Measurements from ENCODE around the gene ILF2. TPM values are rescaled to one million over a fixed set of nuclear protein-coding genes. Genes with fewer than 3 reads are reported as not detected.
"Not testable (repeated sequence)": the region's sequence is repeated elsewhere in the genome, so short reads cannot be mapped to it uniquely, and the experiment has no call there.

ILF2 gene
- total RNA-seq, 1 experiment from 2014 or later, result 716 TPM

DNA sequence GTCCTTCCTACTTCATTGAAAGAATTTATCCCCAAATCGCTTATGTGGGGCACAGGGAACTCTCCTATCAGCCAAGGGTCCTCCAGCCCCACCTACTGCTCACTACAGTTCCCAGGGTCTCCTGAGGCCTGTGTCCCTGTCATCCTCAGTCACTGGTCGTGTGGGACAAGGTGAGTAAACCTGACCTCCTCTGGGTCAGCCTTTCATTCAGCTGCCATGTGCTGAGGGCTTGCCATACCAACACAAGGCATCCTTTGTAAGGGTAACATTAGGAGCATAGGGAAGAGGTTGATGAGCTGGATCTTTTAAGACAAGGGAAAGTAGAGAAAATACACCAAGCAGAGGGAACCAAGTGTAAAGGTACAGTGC is 23.5 kb downstream of the ILF2 start:
- H3K27me3 ChIP-seq (ENCODE audit: control insufficient read depth, insufficient read depth, low read length), result no peaks in the 10 kb centered on the region
- DNase-seq, result no peak
- no peak overlapping the region for H3K4me3 ChIP-seq (ENCODE audit: insufficient read depth, low read depth, low read length)
- H3K36me3 ChIP-seq (replicated peaks; ENCODE audit: control insufficient read depth, insufficient read depth, low read length), result peaks cover 23% of the 10 kb centered on the region

DNA sequence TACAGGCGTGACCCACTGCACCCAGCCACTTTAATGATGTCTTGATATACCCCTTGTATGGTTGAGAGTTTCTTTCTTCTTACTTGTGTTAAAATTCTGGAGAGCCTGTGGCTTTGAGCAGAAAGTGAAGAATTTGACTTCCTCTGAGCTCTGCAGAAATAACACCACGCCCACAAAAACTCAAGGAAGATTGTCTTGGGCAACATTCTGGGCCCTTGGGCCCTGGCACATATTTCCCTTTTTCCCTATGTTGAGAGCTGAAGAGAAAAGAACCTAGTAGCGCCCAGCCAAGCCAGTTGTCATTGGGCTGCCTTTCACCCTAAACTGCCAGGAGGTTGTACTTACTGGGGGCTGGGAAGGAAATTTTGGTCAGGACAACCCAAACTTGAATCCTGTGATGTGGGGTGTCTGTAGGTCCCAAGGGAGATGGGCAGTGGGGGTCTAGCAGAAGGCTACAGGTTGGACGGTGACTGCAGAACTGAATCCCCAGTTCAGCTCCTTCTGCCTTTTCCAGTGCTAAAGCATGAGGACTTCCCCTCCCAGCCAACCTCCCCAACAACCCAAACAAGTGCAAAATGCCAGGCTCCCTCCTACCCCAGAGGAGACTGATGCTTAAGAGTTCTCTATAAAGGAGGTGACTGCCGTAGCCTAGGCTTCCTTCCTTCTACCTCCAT is 24.0 kb downstream of the ILF2 start:
- Histone ChIP-seq H3K27me3 (ENCODE audit: control insufficient read depth, insufficient read depth, low read length) (no peaks in the 10 kb centered on the region), H3K36me3 (replicated peaks; ENCODE audit: control insufficient read depth, insufficient read depth, low read length) (peaks cover 28% of the 10 kb centered on the region), H3K4me3 (ENCODE audit: insufficient read depth, low read depth, low read length) (no peak overlapping the region)
- DNase-seq, result no peak

DNA sequence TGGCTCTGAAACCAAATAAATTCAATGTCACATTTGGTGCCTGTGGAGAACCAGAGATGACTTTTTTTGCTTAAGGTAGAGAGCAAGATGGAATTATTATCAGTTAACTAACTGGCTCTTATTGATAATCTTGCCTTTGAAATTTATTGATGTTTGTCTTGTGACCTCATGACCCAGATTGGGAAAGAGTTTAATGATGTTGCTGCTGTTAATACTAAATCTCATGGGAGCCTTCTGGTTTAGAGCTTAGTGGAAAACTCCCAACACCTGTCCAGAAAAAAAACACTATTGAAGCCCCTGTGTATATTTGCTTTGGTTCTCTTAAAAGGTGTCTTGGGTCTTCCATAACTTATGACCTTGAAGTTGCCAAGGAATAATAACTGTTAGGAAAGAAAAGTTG is 27.0 kb downstream of the ILF2 start:
- DNase-seq, result no peak
- H3K36me3 ChIP-seq (replicated peaks; ENCODE audit: control insufficient read depth, insufficient read depth, low read length), result peaks cover 45% of the 10 kb centered on the region

DNA sequence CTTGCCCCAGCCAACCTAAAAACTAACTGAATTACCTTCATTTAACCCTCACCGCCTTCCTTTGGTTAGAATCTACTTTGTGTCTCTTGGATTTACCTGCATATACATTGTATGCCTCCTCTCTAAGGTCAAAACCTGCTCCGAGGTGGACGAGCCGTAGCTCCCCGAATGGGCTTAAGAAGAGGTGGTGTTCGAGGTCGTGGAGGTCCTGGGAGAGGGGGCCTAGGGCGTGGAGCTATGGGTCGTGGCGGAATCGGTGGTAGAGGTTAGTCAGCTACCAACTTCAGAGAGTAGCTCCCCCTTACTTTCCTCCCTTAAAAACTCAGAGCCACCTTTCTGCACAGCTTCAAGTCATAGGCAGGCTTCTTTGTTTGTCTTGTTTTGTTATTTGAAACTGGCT is 27.7 kb downstream of the ILF2 start:
- Histone ChIP-seq H3K36me3 (replicated peaks; ENCODE audit: control insufficient read depth, insufficient read depth, low read length) (peaks cover 49% of the 10 kb centered on the region), H3K27me3 (ENCODE audit: control insufficient read depth, insufficient read depth, low read length) (no peaks in the 10 kb centered on the region), H3K4me3 (ENCODE audit: insufficient read depth, low read depth, low read length) (no peak overlapping the region)
- no peak for DNase-seq

More for the DNA sequence above, 27.0 kb downstream of the ILF2 start:
- Histone ChIP-seq H3K4me3 (ENCODE audit: insufficient read depth, low read depth, low read length) (no peak overlapping the region), H3K27me3 (ENCODE audit: control insufficient read depth, insufficient read depth, low read length) (no peaks in the 10 kb centered on the region)

DNA sequence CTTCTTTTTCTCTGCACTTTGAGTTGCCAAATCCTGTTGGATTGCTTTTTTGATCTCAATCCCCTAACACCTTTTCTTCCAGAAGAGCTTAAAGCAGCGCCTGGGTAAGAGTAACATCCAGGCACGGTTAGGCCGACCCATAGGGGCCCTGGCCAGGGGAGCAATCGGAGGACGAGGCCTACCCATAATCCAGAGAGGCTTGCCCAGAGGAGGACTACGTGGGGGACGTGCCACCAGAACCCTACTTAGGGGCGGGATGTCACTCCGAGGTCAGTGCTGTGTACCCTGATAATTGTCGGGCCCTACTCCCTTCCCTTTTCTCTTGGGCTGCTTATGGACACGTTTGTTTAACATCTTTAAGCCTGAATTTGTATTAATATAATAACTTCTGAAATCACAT is 28.6 kb downstream of the ILF2 start:
- no peaks in the 10 kb centered on the region for H3K27me3 ChIP-seq (ENCODE audit: control insufficient read depth, insufficient read depth, low read length)
- H3K4me3 ChIP-seq (ENCODE audit: insufficient read depth, low read depth, low read length), result no peak overlapping the region
- H3K36me3 ChIP-seq (replicated peaks; ENCODE audit: control insufficient read depth, insufficient read depth, low read length), result peaks cover 55% of the 10 kb centered on the region
- no peak for DNase-seq

DNA sequence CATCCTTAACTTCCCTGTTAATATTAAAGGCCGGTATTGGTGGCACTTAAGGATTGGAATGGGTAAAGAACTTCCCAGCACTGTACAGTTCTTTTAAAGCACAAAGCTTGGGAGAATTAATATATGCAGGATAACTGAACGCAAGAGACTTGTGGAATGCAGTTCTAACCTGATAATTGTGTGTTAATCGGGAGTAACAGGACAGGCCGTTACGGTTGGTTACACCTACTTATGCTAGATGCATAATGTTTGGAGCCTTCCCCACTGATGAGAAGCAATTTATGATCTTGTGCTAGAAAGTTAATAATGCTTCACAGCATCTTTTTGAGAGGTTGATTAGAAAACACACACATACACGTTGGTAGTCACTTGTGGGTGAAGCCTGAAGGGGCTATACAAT is 29.9 kb downstream of the ILF2 start:
- Histone ChIP-seq H3K36me3 (replicated peaks; ENCODE audit: control insufficient read depth, insufficient read depth, low read length) (peaks cover 64% of the 10 kb centered on the region), H3K4me3 (ENCODE audit: insufficient read depth, low read depth, low read length) (no peak overlapping the region), H3K27me3 (ENCODE audit: control insufficient read depth, insufficient read depth, low read length) (no peaks in the 10 kb centered on the region)
- no peak for DNase-seq

DNA sequence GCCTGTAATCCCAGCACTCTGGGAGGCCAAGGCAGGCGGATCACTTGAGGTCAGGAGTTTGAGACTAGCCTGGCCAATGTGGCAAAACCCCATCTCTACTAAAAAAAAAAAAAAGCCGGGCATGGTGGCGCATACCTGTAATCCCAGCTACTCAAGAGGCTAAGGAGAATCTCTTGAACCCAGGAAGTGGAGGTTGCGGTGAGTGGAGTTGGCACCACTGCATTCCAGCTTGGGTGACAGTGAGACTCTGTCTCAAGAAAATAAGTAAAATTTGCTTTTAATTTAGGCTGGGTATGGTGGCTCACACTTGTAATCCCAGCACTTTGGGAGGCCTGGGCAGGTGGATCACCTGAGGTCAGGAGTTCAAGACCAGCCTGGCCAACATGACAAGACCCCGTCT is 30.6 kb downstream of the ILF2 start:
- H3K36me3 ChIP-seq (replicated peaks; ENCODE audit: control insufficient read depth, insufficient read depth, low read length), result peaks cover 60% of the 10 kb centered on the region
- not testable (repeated sequence) for DNase-seq; H3K4me3 ChIP-seq (ENCODE audit: insufficient read depth, low read depth, low read length); H3K27me3 ChIP-seq (ENCODE audit: control insufficient read depth, insufficient read depth, low read length)

DNA sequence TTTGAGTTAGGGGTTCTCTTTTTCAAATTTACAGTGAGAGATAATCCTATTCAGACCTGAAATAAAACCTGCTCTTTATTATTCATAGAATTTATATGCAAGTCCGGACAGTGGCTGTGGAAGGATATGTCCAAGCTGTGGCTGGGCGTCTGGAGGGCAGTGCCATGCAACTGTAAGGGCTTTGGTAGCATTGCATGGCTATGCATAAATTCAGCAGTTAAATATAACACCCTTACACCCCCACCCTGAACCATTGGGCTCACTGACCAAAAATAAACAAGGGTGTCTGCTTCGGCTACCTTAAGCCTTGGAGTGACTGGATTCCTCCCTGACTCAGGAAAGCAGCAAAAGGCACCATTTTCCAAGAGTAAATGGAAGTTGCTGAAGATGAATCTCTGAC is 31.5 kb downstream of the ILF2 start:
- H3K36me3 ChIP-seq (replicated peaks; ENCODE audit: control insufficient read depth, insufficient read depth, low read length), result peaks cover 55% of the 10 kb centered on the region
- no peaks in the 10 kb centered on the region for H3K27me3 ChIP-seq (ENCODE audit: control insufficient read depth, insufficient read depth, low read length)
- no peak overlapping the region for H3K4me3 ChIP-seq (ENCODE audit: insufficient read depth, low read depth, low read length)
- no peak for DNase-seq

DNA sequence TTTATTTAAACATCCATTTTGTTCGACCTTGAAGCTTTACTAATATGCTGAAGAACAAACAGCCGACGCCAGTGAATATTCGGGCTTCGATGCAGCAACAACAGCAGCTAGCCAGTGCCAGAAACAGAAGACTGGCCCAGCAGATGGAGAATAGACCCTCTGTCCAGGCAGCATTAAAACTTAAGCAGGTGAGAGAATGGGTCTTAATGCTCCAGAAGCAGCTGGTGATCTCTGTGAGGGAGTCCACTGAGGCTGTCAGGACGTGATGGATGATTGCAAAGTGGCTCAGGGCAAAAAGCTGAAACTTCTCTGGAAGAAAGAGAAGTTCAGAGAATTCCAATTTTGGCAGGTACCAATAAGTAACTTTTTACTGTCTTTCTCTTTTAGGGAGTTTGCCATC is 32.5 kb downstream of the ILF2 start:
- H3K27me3 ChIP-seq (ENCODE audit: control insufficient read depth, insufficient read depth, low read length), result no peaks in the 10 kb centered on the region
- H3K36me3 ChIP-seq (replicated peaks; ENCODE audit: control insufficient read depth, insufficient read depth, low read length), result peaks cover 48% of the 10 kb centered on the region

DNA sequence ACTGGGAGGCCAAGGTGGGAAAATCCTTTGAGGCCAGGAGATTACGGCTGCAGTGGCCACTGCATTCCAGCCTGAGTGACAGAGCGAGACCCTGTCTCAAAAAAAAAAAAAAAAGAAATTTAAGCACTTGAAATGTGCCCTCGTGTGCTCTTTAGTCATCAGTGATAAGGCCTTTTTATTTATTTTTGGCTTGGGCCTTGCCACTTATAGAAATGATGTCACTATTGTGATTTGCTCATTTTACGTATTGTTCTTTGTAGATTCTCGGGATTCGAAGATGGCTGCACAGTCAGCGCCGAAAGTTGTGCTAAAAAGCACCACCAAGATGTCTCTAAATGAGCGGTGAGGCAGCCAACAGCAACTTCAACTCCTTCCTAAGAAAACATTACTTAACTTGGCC is 34.5 kb downstream of the ILF2 start:
- H3K27me3 ChIP-seq (ENCODE audit: control insufficient read depth, insufficient read depth, low read length), result no peaks in the 10 kb centered on the region
- peaks cover 35% of the 10 kb centered on the region for H3K36me3 ChIP-seq (replicated peaks; ENCODE audit: control insufficient read depth, insufficient read depth, low read length)
- H3K4me3 ChIP-seq (ENCODE audit: insufficient read depth, low read depth, low read length), result no peak overlapping the region
- DNase-seq, result no peak

More for the DNA sequence above, 32.5 kb downstream of the ILF2 start:
- DNase-seq, result no peak
- H3K4me3 ChIP-seq (ENCODE audit: insufficient read depth, low read depth, low read length), result no peak overlapping the region

DNA sequence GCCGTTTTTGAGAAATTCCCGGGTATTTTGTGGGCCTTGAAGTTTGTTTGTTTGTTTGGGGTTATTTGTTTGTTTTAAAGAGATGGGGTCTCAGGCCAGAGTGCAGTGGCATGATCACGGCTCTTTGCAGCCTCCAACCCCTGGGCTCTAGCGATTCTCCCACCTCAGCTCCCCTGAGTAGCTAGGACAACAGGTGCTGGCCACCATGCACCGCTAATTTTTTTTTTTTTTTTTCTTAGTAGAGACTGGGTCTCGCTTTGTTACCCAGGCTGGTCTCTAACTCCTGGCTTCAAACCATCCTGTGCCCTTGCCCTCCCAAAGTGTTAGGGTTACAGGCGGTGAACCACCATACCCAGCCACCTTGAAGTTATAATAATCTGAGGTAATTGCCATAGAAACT is 34.9 kb downstream of the ILF2 start:
- peaks cover 33% of the 10 kb centered on the region for H3K36me3 ChIP-seq (replicated peaks; ENCODE audit: control insufficient read depth, insufficient read depth, low read length)
- no peak for DNase-seq
- H3K4me3 ChIP-seq (ENCODE audit: insufficient read depth, low read depth, low read length), result no peak overlapping the region

DNA sequence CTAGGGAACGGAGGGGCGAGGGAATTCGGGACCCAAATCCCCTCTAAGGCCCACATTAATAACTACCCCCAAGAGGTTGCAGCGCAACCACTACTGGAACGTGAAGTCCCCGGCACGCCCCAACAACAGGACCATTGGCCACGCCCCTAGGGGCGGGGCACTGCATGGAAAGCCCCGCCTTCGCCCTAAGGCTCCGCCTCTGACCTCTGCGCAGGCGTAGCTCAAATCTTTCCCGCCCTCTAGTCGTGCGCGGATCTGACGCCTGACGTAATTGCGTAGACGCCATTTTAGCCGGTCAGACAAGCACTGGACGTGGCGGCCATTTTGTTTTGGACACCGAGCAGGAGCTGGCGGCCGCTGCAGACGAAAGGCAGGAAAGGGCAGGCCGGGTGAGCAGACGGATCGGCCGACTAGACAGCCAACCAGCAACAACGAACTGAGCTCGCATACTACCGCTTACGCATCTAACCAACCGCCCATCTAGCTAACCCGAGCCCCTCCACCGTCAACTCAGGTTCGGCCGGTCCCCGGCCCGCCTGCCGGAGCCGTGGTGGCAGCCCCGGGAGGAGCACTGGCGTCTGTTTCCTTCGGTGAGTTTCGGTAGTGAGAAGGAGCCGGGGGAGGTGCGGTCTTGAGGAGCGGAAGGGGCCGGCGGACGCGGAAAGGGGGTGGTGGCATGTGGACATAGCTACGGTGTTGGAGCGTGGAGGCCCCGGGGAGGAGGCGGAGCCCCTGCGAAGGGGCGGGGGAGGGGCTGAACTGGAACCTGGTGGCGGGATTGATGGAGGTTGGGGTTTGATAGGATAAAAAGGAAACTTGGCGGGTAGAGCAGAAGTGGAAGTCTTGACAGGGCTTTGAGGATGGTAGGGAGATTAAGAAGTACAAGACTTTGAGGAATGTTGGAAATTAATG is 36.8 kb downstream of the ILF2 start, which contains the start of gene CHTOP:
Gene CHTOP, plus strand, starts transcription at position 313 of the 912 bp plus-strand sequence. CDS start 2,523 bp downstream, outside the sequence.
- Histone ChIP-seq H3K4me3 (ENCODE audit: insufficient read depth, low read depth, low read length) (peak within 1 kb of the TSS; percentile 100), H3K36me3 (replicated peaks; ENCODE audit: control insufficient read depth, insufficient read depth, low read length) (peaks cover 22% of the 10 kb centered on the region), H3K27me3 (ENCODE audit: control insufficient read depth, insufficient read depth, low read length) (no peaks in the 10 kb centered on the region)
- DNase-seq, result peak; percentile 98

More for the DNA sequence above, 34.9 kb downstream of the ILF2 start:
- H3K27me3 ChIP-seq (ENCODE audit: control insufficient read depth, insufficient read depth, low read length), result no peaks in the 10 kb centered on the region

DNA sequence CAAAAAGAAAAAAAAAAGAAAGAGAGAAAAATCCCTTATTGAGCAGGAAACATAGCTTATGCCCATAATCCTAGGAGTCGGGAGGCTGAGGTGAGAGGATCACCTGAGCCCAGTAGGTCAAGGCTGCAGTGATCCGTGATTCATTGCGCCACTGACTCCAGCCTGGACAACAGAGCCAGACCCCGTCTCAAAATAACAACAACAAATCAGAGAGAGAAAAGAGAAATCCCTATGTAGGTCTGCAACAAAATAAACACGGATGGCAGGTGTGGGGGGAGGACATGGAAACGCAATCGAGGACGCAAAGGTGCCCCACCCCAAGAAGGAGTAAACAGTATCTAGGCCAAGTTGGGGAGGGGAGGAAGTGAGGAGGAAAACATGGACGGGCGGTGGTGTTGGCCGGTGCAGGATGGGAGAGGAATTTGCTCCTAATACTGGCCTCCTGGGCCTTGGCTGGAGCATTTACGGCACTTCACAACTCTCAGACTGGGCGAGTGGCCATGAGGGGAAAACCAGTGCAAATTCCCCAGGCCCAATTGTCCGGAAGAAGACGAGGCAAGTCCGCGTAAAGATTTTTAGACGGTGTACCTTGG is 37.5 kb downstream of the ILF2 start:
- Histone ChIP-seq H3K36me3 (replicated peaks; ENCODE audit: control insufficient read depth, insufficient read depth, low read length) (peaks cover 19% of the 10 kb centered on the region), H3K4me3 (ENCODE audit: insufficient read depth, low read depth, low read length) (peak overlapping the region; percentile 26), H3K27me3 (ENCODE audit: control insufficient read depth, insufficient read depth, low read length) (no peaks in the 10 kb centered on the region)
- DNase-seq, result no peak

DNA sequence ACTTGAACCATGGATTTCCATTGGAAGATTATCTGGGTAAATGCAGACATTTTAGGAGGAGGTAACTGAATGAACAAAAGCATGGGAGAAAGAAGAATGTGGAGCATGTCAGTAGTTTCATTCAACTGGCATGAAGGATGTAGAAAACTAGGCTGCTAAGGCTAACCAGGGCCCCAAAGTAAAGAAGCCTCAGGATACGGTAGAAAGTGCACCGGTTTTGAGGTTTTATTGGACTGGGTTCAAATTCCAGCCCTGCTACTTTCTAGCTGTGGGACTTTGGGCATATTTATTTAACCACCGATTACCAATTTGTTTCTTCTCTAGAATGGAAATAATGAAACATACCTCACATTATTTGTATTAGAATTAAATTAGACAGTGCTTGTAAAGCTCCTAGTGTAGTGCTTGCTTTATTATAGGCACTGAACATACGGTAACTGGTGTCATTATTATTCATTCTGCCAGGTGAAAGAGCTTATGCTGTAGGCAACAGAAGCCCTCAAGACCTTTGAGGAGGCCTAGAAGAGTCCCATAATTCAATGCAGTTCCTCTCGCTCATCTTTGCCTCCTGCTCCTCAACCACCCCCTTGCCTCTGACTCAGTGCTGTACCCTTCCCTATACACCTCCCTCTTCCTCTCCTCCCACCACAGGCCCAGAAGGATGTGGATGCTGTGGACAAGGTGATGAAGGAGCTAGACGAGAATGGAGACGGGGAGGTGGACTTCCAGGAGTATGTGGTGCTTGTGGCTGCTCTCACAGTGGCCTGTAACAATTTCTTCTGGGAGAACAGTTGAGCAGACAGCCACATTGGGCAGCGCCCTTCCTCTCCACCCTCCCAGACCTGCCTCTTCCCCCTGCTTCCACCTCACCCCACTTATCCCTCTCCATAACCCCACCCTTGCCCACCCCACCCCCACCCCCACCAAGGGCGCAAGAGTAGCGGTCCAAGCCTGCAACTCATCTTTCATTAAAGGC is 39.5 kb downstream of the ILF2 start:
- Histone ChIP-seq H3K4me3 (ENCODE audit: insufficient read depth, low read depth, low read length) (no peak overlapping the region), H3K36me3 (replicated peaks; ENCODE audit: control insufficient read depth, insufficient read depth, low read length) (peaks cover 5% of the 10 kb centered on the region), H3K27me3 (ENCODE audit: control insufficient read depth, insufficient read depth, low read length) (no peaks in the 10 kb centered on the region)
- DNase-seq, result no peak
